ENCODE measurements around the gene TLK1.

Gene TLK1

GRCh38 chr2:171149986-171150693, 10.6 kb downstream of the TLK1 start:
- peaks cover 5 to 97% (median 38%) of the 10 kb centered on the region in 11 experiments; a peak in 18 of 22 replicates for H4K20me1 ChIP-seq
- H3K4me3 ChIP-seq: no peak overlapping the region
- peaks cover 0 to 6% (median 2%) of the 10 kb centered on the region in 11 experiments; a peak in 8 of 22 replicates for H3K9me3 ChIP-seq (replicated peaks in 1 of 11)
- TF ChIP-seq Cebpa-rat (IDR thresholded peaks at IDR 0.05): no peak
- H3K9ac ChIP-seq: no peak overlapping the region
- H3K4me1 ChIP-seq: peaks cover 38 to 82% (median 60%) of the 10 kb centered on the region in 10 experiments
- no peak overlapping the region; a peak in 2 of 22 replicates for H3K27ac ChIP-seq
- peak overlapping the region in 3 of 11 experiments; percentile 16 to 34 (median 25); a peak in 2 of 22 replicates for H3K4me2 ChIP-seq
- H3K36me3 ChIP-seq: peaks cover 0 to 12% (median 2%) of the 10 kb centered on the region in 11 experiments; a peak in 8 of 22 replicates
- H3K27me3 ChIP-seq: no peaks in the 10 kb centered on the region

GRCh38 chr2:171149171-171149938, 11.3 kb downstream of the TLK1 start:
- Histone ChIP-seq H4K20me1 (peaks cover 5 to 96% (median 32%) of the 10 kb centered on the region in 11 experiments; a peak in 18 of 22 replicates), H3K9me3 (replicated peaks in 1 of 11) (peaks cover 0 to 13% (median 9%) of the 10 kb centered on the region in 11 experiments; a peak in 10 of 22 replicates), H3K4me2 (peak overlapping the region in 2 of 11 experiments; percentile 27 to 28; a peak in 2 of 22 replicates), H3K4me3 (no peak overlapping the region), H3K27ac (peak overlapping the region in 1 of 11 experiments; percentile 24; a peak in 2 of 22 replicates), H3K27me3 (no peaks in the 10 kb centered on the region), H3K9ac (no peak overlapping the region), H3K36me3 (peaks cover 0 to 17% (median 7%) of the 10 kb centered on the region in 11 experiments; a peak in 9 of 22 replicates), H3K4me1 (peaks cover 34 to 82% (median 62%) of the 10 kb centered on the region in 10 experiments)
- TF ChIP-seq Cebpa-rat (IDR thresholded peaks at IDR 0.05): no peak

GRCh38 chr2:171147081-171147480, 13.6 kb downstream of the TLK1 start:
- Histone ChIP-seq H3K4me3 (peak overlapping the region in 1 of 10 experiments; percentile 25; a peak in 1 of 20 replicates), H3K27ac (peak overlapping the region; percentile 25 to 89 (median 78); a peak in 21 of 22 replicates), H3K27me3 (no peaks in the 10 kb centered on the region), H3K36me3 (peaks cover 0 to 24% (median 8%) of the 10 kb centered on the region in 11 experiments; a peak in 10 of 22 replicates), H3K9me3 (replicated peaks in 1 of 11) (peaks cover 0 to 30% (median 20%) of the 10 kb centered on the region in 11 experiments; a peak in 15 of 22 replicates), H4K20me1 (peaks cover 4 to 94% (median 20%) of the 10 kb centered on the region in 11 experiments; a peak in 15 of 22 replicates), H3K4me1 (peaks cover 32 to 76% (median 55%) of the 10 kb centered on the region in 10 experiments), H3K4me2 (peak overlapping the region; percentile 50 to 85 (median 68)), H3K9ac (peak overlapping the region; percentile 30 to 68 (median 60); a peak in 20 of 22 replicates)
- TF ChIP-seq Cebpa-rat (IDR thresholded peaks at IDR 0.05): no peak

GRCh38 chr2:171146633-171147032, 14.1 kb downstream of the TLK1 start:
- H3K9ac ChIP-seq: peak overlapping the region; percentile 30 to 68 (median 60); a peak in 18 of 22 replicates
- H3K9me3 ChIP-seq (replicated peaks in 1 of 11): peaks cover 0 to 30% (median 20%) of the 10 kb centered on the region in 11 experiments; a peak in 15 of 22 replicates
- peak overlapping the region; percentile 25 to 89 (median 78); a peak in 21 of 22 replicates for H3K27ac ChIP-seq
- H3K27me3 ChIP-seq: no peaks in the 10 kb centered on the region
- H3K4me3 ChIP-seq: peak overlapping the region in 4 of 10 experiments; percentile 2 to 36 (median 28); a peak in 4 of 20 replicates
- H3K4me1 ChIP-seq: peaks cover 37 to 79% (median 57%) of the 10 kb centered on the region in 10 experiments
- H4K20me1 ChIP-seq: peaks cover 4 to 94% (median 20%) of the 10 kb centered on the region in 11 experiments; a peak in 15 of 22 replicates
- peak in 9 of 11 experiments; percentile 19 to 94 (median 62); a peak in 11 of 22 replicates for TF ChIP-seq Cebpa-rat (IDR thresholded peaks at IDR 0.05)
- H3K36me3 ChIP-seq: peaks cover 0 to 24% (median 8%) of the 10 kb centered on the region in 11 experiments; a peak in 10 of 22 replicates
- peak overlapping the region; percentile 50 to 85 (median 68) for H3K4me2 ChIP-seq

- Histone ChIP-seq H3K4me2 (peak overlapping the region; percentile 50 to 85 (median 68)), H3K9me3 (replicated peaks in 1 of 11) (peaks cover 0 to 30% (median 20%) of the 10 kb centered on the region in 11 experiments; a peak in 15 of 22 replicates)
Observed at GRCh38 chr2:171146071-171146470, 14.6 kb downstream of the TLK1 start.

GRCh38 chr2:171143670-171144062, 17.0 kb downstream of the TLK1 start:
- no peak overlapping the region for H3K4me2 ChIP-seq
- peaks cover 0 to 22% (median 7%) of the 10 kb centered on the region in 11 experiments; a peak in 10 of 22 replicates for H3K36me3 ChIP-seq
- H3K4me1 ChIP-seq: peaks cover 37 to 81% (median 49%) of the 10 kb centered on the region in 10 experiments
- no peak overlapping the region for H3K4me3 ChIP-seq
- H3K27me3 ChIP-seq: no peaks in the 10 kb centered on the region
- TF ChIP-seq Cebpa-rat (IDR thresholded peaks at IDR 0.05): no peak
- H4K20me1 ChIP-seq: peaks cover 4 to 95% (median 29%) of the 10 kb centered on the region in 11 experiments; a peak in 16 of 22 replicates
- peaks cover 0 to 30% (median 20%) of the 10 kb centered on the region in 11 experiments; a peak in 15 of 22 replicates for H3K9me3 ChIP-seq (replicated peaks in 1 of 11)
- H3K27ac ChIP-seq: no peak overlapping the region
- H3K9ac ChIP-seq: no peak overlapping the region

More at GRCh38 chr2:171146071-171146470, 14.6 kb downstream of the TLK1 start:
- no peak for TF ChIP-seq Cebpa-rat (IDR thresholded peaks at IDR 0.05)
- H3K36me3 ChIP-seq: peaks cover 0 to 23% (median 8%) of the 10 kb centered on the region in 11 experiments; a peak in 10 of 22 replicates
- peak overlapping the region in 10 of 11 experiments; percentile 38 to 68 (median 58); a peak in 13 of 22 replicates for H3K9ac ChIP-seq
- H3K4me3 ChIP-seq: peak overlapping the region in 5 of 10 experiments; percentile 2 to 36 (median 29); a peak in 4 of 20 replicates
- peaks cover 3 to 96% (median 19%) of the 10 kb centered on the region in 11 experiments; a peak in 16 of 22 replicates for H4K20me1 ChIP-seq
- no peaks in the 10 kb centered on the region for H3K27me3 ChIP-seq
- H3K4me1 ChIP-seq: peaks cover 40 to 85% (median 60%) of the 10 kb centered on the region in 10 experiments
- H3K27ac ChIP-seq: peak overlapping the region; percentile 2 to 89 (median 78); a peak in 21 of 22 replicates

GRCh38 chr2:171142398-171142797, 18.3 kb downstream of the TLK1 start:
- H3K9ac ChIP-seq: no peak overlapping the region
- H3K4me1 ChIP-seq: peaks cover 25 to 81% (median 39%) of the 10 kb centered on the region in 10 experiments
- H4K20me1 ChIP-seq: peaks cover 4 to 95% (median 42%) of the 10 kb centered on the region in 11 experiments; a peak in 17 of 22 replicates
- peaks cover 0 to 22% (median 7%) of the 10 kb centered on the region in 11 experiments; a peak in 10 of 22 replicates for H3K36me3 ChIP-seq
- no peaks in the 10 kb centered on the region for H3K27me3 ChIP-seq
- no peak overlapping the region for H3K27ac ChIP-seq
- peaks cover 0 to 30% (median 20%) of the 10 kb centered on the region in 11 experiments; a peak in 15 of 22 replicates for H3K9me3 ChIP-seq (replicated peaks in 1 of 11)
- TF ChIP-seq Cebpa-rat (IDR thresholded peaks at IDR 0.05): no peak
- H3K4me3 ChIP-seq: no peak overlapping the region
- peak overlapping the region in 1 of 11 experiments; percentile 20; a peak in 1 of 22 replicates for H3K4me2 ChIP-seq

GRCh38 chr2:171141320-171141719, 19.4 kb downstream of the TLK1 start:
- Histone ChIP-seq H3K36me3 (peaks cover 0 to 24% (median 7%) of the 10 kb centered on the region in 11 experiments; a peak in 11 of 22 replicates), H3K27me3 (no peaks in the 10 kb centered on the region), H4K20me1 (peaks cover 10 to 95% (median 53%) of the 10 kb centered on the region in 11 experiments; a peak in 20 of 22 replicates), H3K9me3 (replicated peaks in 1 of 11) (peaks cover 0 to 30% (median 20%) of the 10 kb centered on the region in 11 experiments; a peak in 15 of 22 replicates), H3K9ac (no peak overlapping the region), H3K27ac (no peak overlapping the region), H3K4me1 (peaks cover 18 to 81% (median 35%) of the 10 kb centered on the region in 10 experiments), H3K4me2 (peak overlapping the region in 7 of 11 experiments; percentile 3 to 29 (median 20); a peak in 7 of 22 replicates), H3K4me3 (no peak overlapping the region)
- TF ChIP-seq Cebpa-rat (IDR thresholded peaks at IDR 0.05): no peak

Data from BLaER1 treated with 17β-estradiol and CSF1 and Interleukin-3, amounts not matched to agents 10 nM and 100 nM (cell line).